OCI-M2 (cell line): ENCODE results near the gene PRR5.

ENCODE experiments used
- DNase-seq: peaks from one replicate; lab custom pipeline; 2025; ENCODE audit not compliant: unreplicated experiment; lab: John Stamatoyannopoulos, UW

The PRR5 gene

DNA sequence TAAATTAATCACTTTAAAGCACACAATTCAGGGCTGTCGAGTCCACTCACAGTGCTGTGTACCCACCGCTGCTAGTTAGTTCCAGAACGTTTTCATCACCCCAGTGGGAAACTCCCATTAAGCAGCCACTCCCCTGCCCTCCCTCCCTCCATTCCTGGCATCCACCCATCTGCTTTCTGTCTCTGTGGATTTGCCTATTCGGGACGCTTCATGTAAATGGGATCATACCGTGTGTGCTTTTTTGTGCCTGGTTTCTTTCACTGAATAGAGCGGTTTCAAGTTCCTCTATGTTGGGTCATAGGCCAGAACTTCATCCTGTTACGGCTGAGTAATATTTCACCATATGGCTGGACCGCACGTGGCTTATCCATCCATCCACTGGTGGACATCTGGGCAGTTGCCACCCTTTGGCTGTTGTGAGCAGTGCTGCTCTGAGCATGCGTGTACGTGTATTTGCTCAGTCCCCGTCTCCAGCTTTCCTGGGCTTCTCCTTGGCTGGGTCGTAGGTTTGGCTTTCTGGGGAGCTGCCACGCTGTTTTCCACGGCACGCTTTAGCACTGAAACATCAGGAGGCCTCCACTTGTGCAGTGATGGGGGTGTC is 80.5 kb downstream of the PRR5 start:
- DNase-seq, result no peak

- no peak for DNase-seq
Measured at GRCh38 chr22:44783091-44783490, 81.1 kb downstream of the PRR5 start.

DNA sequence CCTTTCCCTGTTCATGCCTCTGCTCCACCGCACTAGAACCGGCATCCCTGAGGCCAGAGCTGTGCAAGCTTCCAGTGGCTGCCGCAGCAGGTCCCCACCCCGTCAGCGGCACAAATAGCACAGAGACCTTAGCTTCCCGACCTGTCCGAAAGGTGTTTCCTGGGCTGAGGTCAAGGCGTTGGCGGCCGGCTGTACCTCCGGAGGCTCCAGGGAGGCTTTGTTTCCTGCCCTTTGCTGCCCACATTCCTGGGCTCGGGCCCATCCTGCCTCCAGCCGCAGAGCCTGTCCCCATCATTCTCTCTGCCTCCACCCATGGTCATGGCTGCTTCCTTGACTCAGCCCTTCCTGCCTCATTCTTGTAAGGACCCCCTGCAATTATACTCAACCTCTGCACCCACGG is 81.6 kb downstream of the PRR5 start:
- no peak for DNase-seq

- DNase-seq, result no peak
Measured at GRCh38 chr22:44786136-44786535, 84.1 kb downstream of the PRR5 start.

DNA sequence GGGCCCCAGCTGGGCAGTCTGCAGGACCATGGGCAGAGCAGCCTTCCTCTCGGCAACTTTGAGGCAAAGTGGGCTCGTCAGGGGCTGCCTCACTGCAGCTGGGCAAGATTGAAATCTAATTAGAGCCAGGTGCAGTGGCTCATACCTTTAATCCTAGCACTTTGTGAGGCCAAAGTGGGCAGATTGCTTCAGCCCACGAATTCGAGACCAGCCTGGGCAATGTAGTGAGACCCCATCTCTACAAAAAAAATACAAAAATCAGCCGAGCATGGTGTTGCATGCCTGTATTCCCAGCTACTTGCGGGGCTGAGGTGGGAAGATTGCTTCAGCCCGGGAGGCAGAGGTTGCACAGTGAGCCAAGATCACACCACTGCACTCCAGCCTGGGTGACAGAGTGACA is 84.6 kb downstream of the PRR5 start:
- DNase-seq, result no peak
